Measurements from ENCODE around the gene AANAT.

DNA sequence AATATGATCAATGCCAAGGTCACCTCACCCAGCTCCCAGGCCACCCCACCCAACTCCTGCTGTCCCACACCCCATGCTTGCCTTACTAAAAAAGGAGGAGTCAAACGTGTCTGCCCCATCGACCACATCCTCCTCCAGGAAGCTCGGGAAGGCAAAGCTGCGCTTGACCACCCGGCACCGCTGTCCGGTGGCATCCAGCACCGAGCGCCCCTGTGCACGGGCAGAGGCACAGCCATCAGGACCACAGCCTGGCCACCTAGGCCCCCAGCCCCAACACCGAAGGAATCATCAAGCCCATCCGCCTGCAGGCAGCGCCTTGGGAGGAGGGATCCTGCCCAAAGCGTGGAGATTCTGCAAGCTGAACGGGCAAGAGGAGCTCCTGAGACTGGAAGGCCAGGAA, 10.2 kb downstream of the AANAT start:
- TF ChIP-seq, protein P1, sequence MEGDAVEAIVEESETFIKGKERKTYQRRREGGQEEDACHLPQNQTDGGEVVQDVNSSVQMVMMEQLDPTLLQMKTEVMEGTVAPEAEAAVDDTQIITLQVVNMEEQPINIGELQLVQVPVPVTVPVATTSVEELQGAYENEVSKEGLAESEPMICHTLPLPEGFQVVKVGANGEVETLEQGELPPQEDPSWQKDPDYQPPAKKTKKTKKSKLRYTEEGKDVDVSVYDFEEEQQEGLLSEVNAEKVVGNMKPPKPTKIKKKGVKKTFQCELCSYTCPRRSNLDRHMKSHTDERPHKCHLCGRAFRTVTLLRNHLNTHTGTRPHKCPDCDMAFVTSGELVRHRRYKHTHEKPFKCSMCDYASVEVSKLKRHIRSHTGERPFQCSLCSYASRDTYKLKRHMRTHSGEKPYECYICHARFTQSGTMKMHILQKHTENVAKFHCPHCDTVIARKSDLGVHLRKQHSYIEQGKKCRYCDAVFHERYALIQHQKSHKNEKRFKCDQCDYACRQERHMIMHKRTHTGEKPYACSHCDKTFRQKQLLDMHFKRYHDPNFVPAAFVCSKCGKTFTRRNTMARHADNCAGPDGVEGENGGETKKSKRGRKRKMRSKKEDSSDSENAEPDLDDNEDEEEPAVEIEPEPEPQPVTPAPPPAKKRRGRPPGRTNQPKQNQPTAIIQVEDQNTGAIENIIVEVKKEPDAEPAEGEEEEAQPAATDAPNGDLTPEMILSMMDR (IDR thresholded peaks at IDR 0.05), result no peak
- TF ChIP-seq POLR2AphosphoS5 (IDR thresholded peaks at IDR 0.05), result no peak
- no peak for TF ChIP-seq EP300 (IDR thresholded peaks at IDR 0.05)
- TF ChIP-seq POLR2A (IDR thresholded peaks at IDR 0.05), result no peak
